Measurements from ENCODE around the gene PUS7. TPM values are rescaled to one million over a fixed set of nuclear protein-coding genes. Genes with fewer than 3 reads are reported as not detected.

Gene PUS7
- total and polyA plus RNA-seq, 2 of the 4 experiments (the other 2 are of a cell fraction), result 11.7 to 17.0 TPM

GRCh38 chr7:105477908-105478307 lies 44.2 kb downstream of the PUS7 start:
- Histone ChIP-seq H2AFZ (replicated peaks; ENCODE audit: low read length, poor library complexity) (no peak overlapping the region), H3K14ac (replicated peaks; ENCODE audit: low read depth, low read length) (no peak overlapping the region), H3K56ac (ENCODE audit: extremely low read depth, insufficient read depth, low read length) (no peak overlapping the region), H2AK9ac (replicated peaks; ENCODE audit: low read depth, low read length, poor library complexity) (no peak overlapping the region), H4K5ac (ENCODE audit: low read depth, low read length) (no peak overlapping the region), H2BK120ac (ENCODE audit: low read depth, low read length) (no peak overlapping the region), H3K27ac (ENCODE audit: insufficient read depth, low read length) (no peak overlapping the region), H3K9ac (ENCODE audit: low read depth, low read length) (no peak overlapping the region), H4K8ac (ENCODE audit: low read depth in 2 of 2, low read length in 2 of 2) (no peak overlapping the region), H3K18ac (ENCODE audit: low read depth, low read length) (no peak overlapping the region), H3K4ac (ENCODE audit: low read depth, low read length) (no peak overlapping the region), H2BK5ac (ENCODE audit: low read depth, low read length, poor library complexity, severe bottlenecking) (no peak overlapping the region), H2AK5ac (ENCODE audit: low read depth, low read length) (no peak overlapping the region), H3K4me1 (ENCODE audit: control insufficient read depth, insufficient read depth, low read length) (peaks cover 6% of the 10 kb centered on the region), H3K9me1 (ENCODE audit: insufficient read depth, low read length) (peaks cover 6% of the 10 kb centered on the region; the same call in 1 of the 2 replicates), H3K4me3 (ENCODE audit: insufficient read depth, low read depth, low read length) (no peak overlapping the region), H3K4me2 (ENCODE audit: low read depth, low read length) (no peak overlapping the region), H3K9me3 (ENCODE audit: control insufficient read depth, insufficient read depth, low read length) (no peaks in the 10 kb centered on the region), H4K91ac (ENCODE audit: insufficient read depth, low read depth, low read length) (no peak overlapping the region), H4K20me1 (ENCODE audit: insufficient read depth, low read length) (no peaks in the 10 kb centered on the region), H2BK20ac (ENCODE audit: low read depth, low read length) (no peak overlapping the region), H3K79me1 (ENCODE audit: low read depth in 1 of 2, low read length in 2 of 2) (peaks cover 9 to 13% of the 10 kb centered on the region in 2 experiments; a peak in 2 of 4 replicates), H3K23ac (ENCODE audit: low read depth, low read length) (no peak overlapping the region), H3K27me3 (ENCODE audit: control insufficient read depth, insufficient read depth, low read length) (no peaks in the 10 kb centered on the region), H3K36me3 (ENCODE audit: control insufficient read depth, insufficient read depth, low read length) (no peaks in the 10 kb centered on the region; the same call in 1 of the 2 replicates), H2BK15ac (ENCODE audit: low read depth, low read length) (no peak overlapping the region)
- POLR2A ChIA-PET (ENCODE audit: unreplicated experiment), result no interaction called here
- DNase-seq, result no peak
- intact Hi-C loops (cut with micrococcal nuclease), result no loop called here
- WGBS, 2 experiments (ENCODE audit: extremely low coverage in 2 of 2, insufficient read length in 1 of 2), result no CpG with 5 or more reads among the region's 2 CpGs
- dilution Hi-C loops (cut with HindIII; ENCODE audit: low sequenced_read_pairs, unreplicated experiment), result no loop called here
- ATAC-seq (ENCODE audit: low read depth), result no peak
- TF ChIP-seq RCOR1 (IDR thresholded peaks at IDR 0.05; ENCODE audit: insufficient replicate concordance, low read length), result no peak
- no peak for TF ChIP-seq MXI1 (IDR thresholded peaks at IDR 0.05; ENCODE audit: borderline replicate concordance, low read depth, low read length)
- TF ChIP-seq CHD1 (IDR thresholded peaks at IDR 0.05; ENCODE audit: low read depth, low read length), result no peak
- no peak for TF ChIP-seq POLR2A (IDR thresholded peaks at IDR 0.05; ENCODE audit: low read depth, low read length)
- TF ChIP-seq RAD21 (IDR thresholded peaks at IDR 0.05; ENCODE audit: low read length), result no peak
- TF ChIP-seq MAFK (IDR thresholded peaks at IDR 0.05; ENCODE audit: low read depth, low read length), result no peak
- TF ChIP-seq CTCF (conservative IDR thresholded peaks at IDR 0.05; ENCODE audit: low read depth, low read length), result no peak
- TF ChIP-seq NFE2L2 (IDR thresholded peaks at IDR 0.05; ENCODE audit: low read depth, low read length), result no peak
- no peak for TF ChIP-seq BHLHE40 (IDR thresholded peaks at IDR 0.05; ENCODE audit: low read depth, low read length)
- no peak for TF ChIP-seq USF2 (IDR thresholded peaks at IDR 0.05; ENCODE audit: low read depth, low read length)
- TF ChIP-seq ELK1 (IDR thresholded peaks at IDR 0.05; ENCODE audit: borderline replicate concordance, low read depth, low read length), result no peak
- no peak for TF ChIP-seq RFX5 (IDR thresholded peaks at IDR 0.05; ENCODE audit: low read depth, low read length)
- TF ChIP-seq FOS (IDR thresholded peaks at IDR 0.05; ENCODE audit: low read depth, low read length), result no peak
- TF ChIP-seq MAZ (IDR thresholded peaks at IDR 0.05; ENCODE audit: borderline replicate concordance, low read depth, low read length), result no peak
- TF ChIP-seq CEBPB (IDR thresholded peaks at IDR 0.05; ENCODE audit: low read depth, low read length), result no peak
- no peak for TF ChIP-seq SMC3 (IDR thresholded peaks at IDR 0.05; ENCODE audit: low read depth, low read length)
- CTCF ChIA-PET, result no interaction called here
- in situ Hi-C loops (cut with MboI; ENCODE audit: low sequenced_read_pairs), result no loop called here
- no TSS peak for BruUV-seq (replicated peaks)
